Measurements from ENCODE around the gene SH3PXD2A.

The SH3PXD2A gene

GRCh38 chr10:103808780-103809179 lies 46.6 kb downstream of the SH3PXD2A start:
- TF ChIP-seq CTCF (IDR thresholded peaks at IDR 0.05; ENCODE audit: low read depth, low read length), result no peak
- no peak overlapping the region for H3K4me3 ChIP-seq (ENCODE audit: low read depth, low read length)

- H3K4me3 ChIP-seq (ENCODE audit: low read depth, low read length), result no peak overlapping the region
- no peak for TF ChIP-seq CTCF (IDR thresholded peaks at IDR 0.05; ENCODE audit: low read depth, low read length)
Measured at GRCh38 chr10:103807996-103808395, 47.4 kb downstream of the SH3PXD2A start.

GRCh38 chr10:103806395-103807187 lies 48.8 kb downstream of the SH3PXD2A start:
- TF ChIP-seq CTCF (IDR thresholded peaks at IDR 0.05; ENCODE audit: low read depth, low read length), result no peak
- no peak overlapping the region for H3K4me3 ChIP-seq (ENCODE audit: low read depth, low read length)

- TF ChIP-seq CTCF (IDR thresholded peaks at IDR 0.05; ENCODE audit: low read depth, low read length), result no peak
- no peak overlapping the region for H3K4me3 ChIP-seq (ENCODE audit: low read depth, low read length)
Measured at GRCh38 chr10:103805781-103806180, 49.6 kb downstream of the SH3PXD2A start.

- no peak for TF ChIP-seq CTCF (IDR thresholded peaks at IDR 0.05; ENCODE audit: low read depth, low read length)
Measured at GRCh38 chr10:103804871-103805270, 50.5 kb downstream of the SH3PXD2A start.

GRCh38 chr10:103803941-103804340 lies 51.4 kb downstream of the SH3PXD2A start:
- no peak for TF ChIP-seq CTCF (IDR thresholded peaks at IDR 0.05; ENCODE audit: low read depth, low read length)
- H3K4me3 ChIP-seq (ENCODE audit: low read depth, low read length), result no peak overlapping the region

More at GRCh38 chr10:103804871-103805270, 50.5 kb downstream of the SH3PXD2A start:
- no peak overlapping the region for H3K4me3 ChIP-seq (ENCODE audit: low read depth, low read length)

- no peak for TF ChIP-seq CTCF (IDR thresholded peaks at IDR 0.05; ENCODE audit: low read depth, low read length)
Measured at GRCh38 chr10:103802637-103803353, 52.6 kb downstream of the SH3PXD2A start.

More at GRCh38 chr10:103802637-103803353, 52.6 kb downstream of the SH3PXD2A start:
- no peak overlapping the region for H3K4me3 ChIP-seq (ENCODE audit: low read depth, low read length)
